ENCODE data around the gene ZBTB39.

ZBTB39 gene

GRCh38 chr12:56958422-56958821 lies 47.9 kb downstream of the ZBTB39 start:
- no peak for DNase-seq (ENCODE audit: extremely low read depth, low read depth)
- no peak for TF ChIP-seq CTCF (IDR thresholded peaks at IDR 0.05; ENCODE audit: low read depth, low read length, missing control alignments)
- no peak overlapping the region for H3K4me3 ChIP-seq (replicated peaks; ENCODE audit: low read depth, low read length)

- TF ChIP-seq CTCF (IDR thresholded peaks at IDR 0.05; ENCODE audit: low read depth, low read length, missing control alignments): no peak
- H3K4me3 ChIP-seq (replicated peaks; ENCODE audit: low read depth, low read length): no peak within 1 kb of the TSS
- DNase-seq (ENCODE audit: extremely low read depth, low read depth): no peak
Observed at GRCh38 chr12:56957229-56958052, 48.9 kb downstream of the ZBTB39 start, which contains the start of gene RDH16. Gene RDH16 (minus strand): TSS chr12:56957608. CDS start chr12:56957462, 146 bp downstream.

- no peak for TF ChIP-seq CTCF (IDR thresholded peaks at IDR 0.05; ENCODE audit: low read depth, low read length, missing control alignments)
- DNase-seq (ENCODE audit: extremely low read depth, low read depth): no peak
- H3K4me3 ChIP-seq (replicated peaks; ENCODE audit: low read depth, low read length): no peak overlapping the region
Observed at GRCh38 chr12:56955631-56956256, 50.6 kb downstream of the ZBTB39 start.

- no peak for TF ChIP-seq CTCF (IDR thresholded peaks at IDR 0.05; ENCODE audit: low read depth, low read length, missing control alignments)
- H3K4me3 ChIP-seq (replicated peaks; ENCODE audit: low read depth, low read length): no peak overlapping the region
- DNase-seq (ENCODE audit: extremely low read depth, low read depth): no peak
Observed at GRCh38 chr12:56954958-56955355, 51.4 kb downstream of the ZBTB39 start.

GRCh38 chr12:56954057-56954957 lies 52.0 kb downstream of the ZBTB39 start:
- TF ChIP-seq CTCF (IDR thresholded peaks at IDR 0.05; ENCODE audit: low read depth, low read length, missing control alignments): no peak
- no peak overlapping the region for H3K4me3 ChIP-seq (replicated peaks; ENCODE audit: low read depth, low read length)
- DNase-seq (ENCODE audit: extremely low read depth, low read depth): no peak

- DNase-seq (ENCODE audit: extremely low read depth, low read depth): no peak
- H3K4me3 ChIP-seq (replicated peaks; ENCODE audit: low read depth, low read length): no peak overlapping the region
- no peak for TF ChIP-seq CTCF (IDR thresholded peaks at IDR 0.05; ENCODE audit: low read depth, low read length, missing control alignments)
Observed at GRCh38 chr12:56953314-56953713, 53.0 kb downstream of the ZBTB39 start.

All from HFF-Myc (cell line).